Glutamatergic neuron (in vitro differentiated cells): Measurements from ENCODE around the gene PKN1. TPM values are rescaled to one million over a fixed set of nuclear protein-coding genes. Genes with fewer than 3 reads are reported as not detected.
A peak's percentile ranks its signal among the peaks of the same experiment; 100 is the strongest.

Experiments used
- DNase-seq: peaks from one replicate; pipeline ENCODE4 v3.0.0; 2022
- H3K27ac Mint-ChIP-seq: one replicate; pipeline ENCODE4 v1.8.0; 2020; ENCODE audit warnings: mild to moderate bottlenecking, mixed read lengths, inconsistent platforms; ENCODE audit not compliant: unreplicated experiment
- H3K27me3 Mint-ChIP-seq: one replicate; pipeline ENCODE4 v1.8.0; 2020; ENCODE audit warnings: mild to moderate bottlenecking, moderate library complexity, mixed read lengths, inconsistent platforms; ENCODE audit not compliant: unreplicated experiment
- H3K36me3 Mint-ChIP-seq: one replicate; pipeline ENCODE4 v1.8.0; 2020; ENCODE audit warnings: mild to moderate bottlenecking, mixed read lengths, inconsistent platforms; ENCODE audit not compliant: unreplicated experiment
- H3K4me1 Mint-ChIP-seq: one replicate; pipeline ENCODE4 v1.8.0; 2020; ENCODE audit warnings: mild to moderate bottlenecking, low read depth, mixed read lengths, inconsistent platforms; ENCODE audit not compliant: unreplicated experiment
- H3K4me3 Mint-ChIP-seq: one replicate; pipeline ENCODE4 v1.8.0; 2020; ENCODE audit warnings: mild to moderate bottlenecking, mixed read lengths, inconsistent platforms; ENCODE audit not compliant: unreplicated experiment
- H3K9me3 Mint-ChIP-seq: one replicate; pipeline ENCODE4 v1.8.0; 2020; ENCODE audit warnings: mild to moderate bottlenecking, moderate library complexity, mixed read lengths, inconsistent platforms; ENCODE audit not compliant: unreplicated experiment
- CTCF ChIP-seq: fragments of 200-600 bp; sonication (generic); IDR thresholded peaks from one replicate; pipeline ENCODE4 v1.5.0; 2021; ENCODE audit not compliant: partially characterized antibody, unreplicated experiment
- total RNA-seq: library from RNA; stranded (reverse); fragmentation: NEBNext Ultra II Directional; extraction: Animal tissue kit (Norgen Biotek cat#: 25700); gene quantifications from one replicate; pipeline ENCODE4 v1.2.1, GENCODE V29; 2021; ENCODE audit not compliant: unreplicated experiment

The PKN1 gene
- total RNA-seq, 1 donor from 2014 or later, result 117 TPM

GRCh38 chr19:14473978-14474578 is 41.0 kb downstream of the PKN1 start:
- no peak overlapping the region for H3K27ac Mint-ChIP-seq
- DNase-seq, result peak; percentile 61
- no peak for TF ChIP-seq CTCF
- H3K4me3 Mint-ChIP-seq, result no peak overlapping the region
- peaks cover 11% of the 10 kb centered on the region for H3K9me3 Mint-ChIP-seq
- no peaks in the 10 kb centered on the region for H3K36me3 Mint-ChIP-seq
- H3K4me1 Mint-ChIP-seq, result peaks cover 11% of the 10 kb centered on the region
- peaks cover 15% of the 10 kb centered on the region for H3K27me3 Mint-ChIP-seq

- Mint-ChIP-seq H3K27me3 (peaks cover 16% of the 10 kb centered on the region), H3K36me3 (no peaks in the 10 kb centered on the region), H3K27ac (no peak overlapping the region), H3K4me3 (peak overlapping the region; percentile 20), H3K4me1 (peaks cover 11% of the 10 kb centered on the region), H3K9me3 (peaks cover 11% of the 10 kb centered on the region)
- no peak for TF ChIP-seq CTCF
- DNase-seq, result no peak
Measured at GRCh38 chr19:14474827-14475226, 41.7 kb downstream of the PKN1 start.

- H3K9me3 Mint-ChIP-seq, result peaks cover 11% of the 10 kb centered on the region
- H3K27me3 Mint-ChIP-seq, result peaks cover 16% of the 10 kb centered on the region
- peak; percentile 54 for DNase-seq
- H3K4me3 Mint-ChIP-seq, result peak within 1 kb of the TSS; percentile 20
- H3K4me1 Mint-ChIP-seq, result peaks cover 11% of the 10 kb centered on the region
- no peak for TF ChIP-seq CTCF
- H3K27ac Mint-ChIP-seq, result no peak within 1 kb of the TSS
- H3K36me3 Mint-ChIP-seq, result no peaks in the 10 kb centered on the region
Measured at GRCh38 chr19:14475251-14476073, 42.4 kb downstream of the PKN1 start, which contains the start of gene PTGER1. Gene PTGER1, minus strand, starts transcription at chr19:14475354. Its CDS starts 1,034 bp downstream, at chr19:14474320.

- DNase-seq, result no peak
- H3K4me1 Mint-ChIP-seq, result peaks cover 11% of the 10 kb centered on the region
- H3K27ac Mint-ChIP-seq, result no peak overlapping the region
Measured at GRCh38 chr19:14476327-14476672, 43.2 kb downstream of the PKN1 start.

More at GRCh38 chr19:14476327-14476672, 43.2 kb downstream of the PKN1 start:
- Mint-ChIP-seq H3K9me3 (peaks cover 9% of the 10 kb centered on the region), H3K27me3 (peaks cover 16% of the 10 kb centered on the region), H3K36me3 (no peaks in the 10 kb centered on the region), H3K4me3 (no peak overlapping the region)
- TF ChIP-seq CTCF, result no peak
